CD14-positive monocyte (primary cell): ENCODE data around the gene CDH4. TPM values are rescaled to one million over a fixed set of nuclear protein-coding genes. Genes with fewer than 3 reads are reported as not detected.
A peak's percentile ranks its signal among the peaks of the same experiment; 100 is the strongest.
"Not testable (repeated sequence)": the region's sequence is repeated elsewhere in the genome, so short reads cannot be mapped to it uniquely, and the experiment has no call there.

Source experiments
- DNase-seq, 3 donors: peaks; one replicate each; pipeline ENCODE4 v3.0.0-alpha.2; 2011 to 2022
- H2AFZ ChIP-seq: 2 replicates; pipeline ENCODE4 v1.6.0; 2012; ENCODE audit warnings: mild to moderate bottlenecking, low read depth, low read length, inconsistent platforms; ENCODE audit not compliant: insufficient read depth, poor library complexity, severe bottlenecking
- H3K27ac ChIP-seq, 2 donors: 1 replicate in 1 of 2; 2 replicates in 1 of 2; pipeline ENCODE4 v1.5.1; 2012 to 2013; ENCODE audit warnings: low read length in 2 of 2, control low read depth in 1 of 2, inconsistent platforms in 1 of 2, low read depth in 1 of 2, mild to moderate bottlenecking in 1 of 2
- H3K27me3 ChIP-seq, 2 donors: one replicate each; pipeline versions ENCODE4 v1.6.0 to v1.6.1; 2011 to 2013; ENCODE audit warnings: low read length in 2 of 2; ENCODE audit not compliant: control insufficient read depth in 2 of 2, insufficient read depth in 2 of 2
- H3K36me3 ChIP-seq, 2 donors: replicated peaks in 1 of 2; 1 replicate in 1 of 2; 2 replicates in 1 of 2; pipeline versions ENCODE4 v1.5.1 to v1.6.1; 2012 to 2013; ENCODE audit warnings: low read length in 2 of 2, control low read depth in 1 of 2, inconsistent platforms in 1 of 2, mild to moderate bottlenecking in 1 of 2; ENCODE audit not compliant: insufficient read depth in 2 of 2, control insufficient read depth in 1 of 2
- H3K4me1 ChIP-seq, 2 donors: 1 replicate in 1 of 2; 2 replicates in 1 of 2; pipeline versions ENCODE4 v1.5.1 to v1.6.1; 2012 to 2013; ENCODE audit warnings: low read length in 2 of 2, control low read depth in 1 of 2, inconsistent platforms in 1 of 2, mild to moderate bottlenecking in 1 of 2, moderate library complexity in 1 of 2; ENCODE audit not compliant: insufficient read depth in 2 of 2, control insufficient read depth in 1 of 2
- H3K4me2 ChIP-seq: replicated peaks from 2 replicates; pipeline ENCODE3; 2012; ENCODE audit warnings: low read length, moderate library complexity, mild to moderate bottlenecking; ENCODE audit not compliant: poor library complexity, severe bottlenecking; ENCODE audit errors: extremely low read depth
- H3K4me3 ChIP-seq, 3 experiments: fragments of 200-600 bp in 1 of 3; sonication (generic) in 1 of 3; replicated peaks in 1 of 3; 1 replicate in 2 of 3; 2 replicates in 1 of 3; pipeline ENCODE4 v1.5.1; 2011 to 2013; ENCODE audit warnings: low read length in 3 of 3, mild to moderate bottlenecking in 3 of 3, control low read depth in 2 of 3, low read depth in 2 of 3, inconsistent platforms in 1 of 3, moderate library complexity in 1 of 3
- H3K79me2 ChIP-seq: 2 replicates; pipeline ENCODE4 v1.6.0; 2012; ENCODE audit warnings: mild to moderate bottlenecking, control low read depth, inconsistent platforms, low read length, moderate library complexity; ENCODE audit not compliant: insufficient read depth
- H3K9ac ChIP-seq: 2 replicates; pipeline ENCODE4 v1.6.0; 2017; ENCODE audit warnings: low read length, mild to moderate bottlenecking; ENCODE audit not compliant: insufficient read depth, poor library complexity, severe bottlenecking
- H3K9me3 ChIP-seq, 2 donors: replicated peaks in 1 of 2; 1 replicate in 1 of 2; 2 replicates in 1 of 2; pipeline versions ENCODE4 v1.5.1 to v1.6.1; 2012 to 2013; ENCODE audit warnings: low read length in 2 of 2, control low read depth in 1 of 2; ENCODE audit not compliant: control insufficient read depth in 1 of 2, insufficient read depth in 1 of 2
- H4K20me1 ChIP-seq: 2 replicates; pipeline ENCODE4 v1.6.0; 2012; ENCODE audit warnings: mild to moderate bottlenecking, low read length, control low read depth, moderate library complexity; ENCODE audit not compliant: insufficient read depth
- H3K27ac Mint-ChIP-seq, 7 donors: one replicate each; pipeline ENCODE4 v1.8.0; 2020; ENCODE audit warnings: mild to moderate bottlenecking in 7 of 7, mixed read lengths in 7 of 7, moderate library complexity in 6 of 7, inconsistent platforms in 2 of 7
- H3K27me3 Mint-ChIP-seq, 3 donors: one replicate each; pipeline ENCODE4 v1.8.0; 2021 to 2022; ENCODE audit warnings: low read depth in 3 of 3, mild to moderate bottlenecking in 3 of 3, mixed read lengths in 3 of 3, moderate library complexity in 3 of 3, inconsistent platforms in 1 of 3
- H3K36me3 Mint-ChIP-seq, 2 donors: one replicate each; pipeline ENCODE4 v1.8.0; 2020; ENCODE audit warnings: mixed read lengths in 2 of 2, inconsistent platforms in 1 of 2, mild to moderate bottlenecking in 1 of 2
- H3K4me1 Mint-ChIP-seq: one replicate; pipeline ENCODE4 v1.8.0; 2020; ENCODE audit warnings: mild to moderate bottlenecking, mixed read lengths
- H3K4me3 Mint-ChIP-seq, 2 donors: one replicate each; pipeline ENCODE4 v1.8.0; 2020; ENCODE audit warnings: mild to moderate bottlenecking in 2 of 2, mixed read lengths in 2 of 2, moderate library complexity in 1 of 2
- H3K9me3 Mint-ChIP-seq, 7 donors: one replicate each; pipeline ENCODE4 v1.8.0; 2020 to 2022; ENCODE audit warnings: mixed read lengths in 7 of 7, mild to moderate bottlenecking in 6 of 7, moderate library complexity in 6 of 7, inconsistent platforms in 2 of 7
- WGBS: methylation state at CpG from one replicate; pipeline ENCODE4 v1.1.5; 2013; ENCODE audit warnings: missing lambda C conversion rate; ENCODE audit not compliant: insufficient coverage; 5-methylcytosine and 5-hydroxymethylcytosine counted together
- intact Hi-C, 2 donors: fragments of 100-400 bp; cut with micrococcal nuclease; formaldehyde crosslinking; loops; one replicate each; pipeline versions ENCODE4 v1.15.0 to v1.15.1; 2023
- polyA plus RNA-seq, 3 donors: library from polyadenylated mRNA; depleted of rRNA in 1 of 3; unstranded in 2 of 3; stranded (reverse) in 1 of 3; fragments of 300-500 nt in 2 of 3; fragments of >200 nt in 1 of 3; fragmentation: Illumina TruSeq in 2 of 3; gene quantifications; 1 replicate in 2 of 3; 2 replicates in 1 of 3; pipeline ENCODE4 v1.2.3, GENCODE V29; 2012 to 2021
- TF ChIP-seq, protein P1 (sequence below): fragments of 200-600 bp; IDR thresholded peaks from one replicate; pipeline ENCODE4 v1.8.0; 2022; ENCODE audit warnings: antibody characterized with exemption, mild to moderate bottlenecking

CDH4 gene
- polyA plus RNA-seq, 3 donors: not detected

DNA sequence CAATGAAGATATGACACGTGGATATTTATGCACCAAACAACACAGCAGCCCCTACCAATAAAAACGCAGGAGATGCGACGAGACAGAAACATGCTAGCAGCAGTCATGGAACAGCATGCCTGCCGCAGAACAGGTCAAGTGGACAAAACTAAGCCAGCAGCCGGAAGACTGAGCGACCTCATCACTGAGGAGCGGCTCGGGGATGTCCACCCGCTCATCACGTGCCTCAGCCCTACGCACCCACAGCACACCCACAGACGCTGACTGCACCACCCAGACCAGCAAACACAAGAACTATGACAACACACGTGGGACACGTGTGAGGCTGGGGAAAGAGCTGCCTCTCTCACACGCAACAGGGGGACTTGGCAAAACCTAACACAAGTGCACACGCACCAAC is 731.9 kb downstream of the CDH4 start:
- H3K4me1 Mint-ChIP-seq: peaks cover 15% of the 10 kb centered on the region
- peaks cover 47 to 72% of the 10 kb centered on the region in 2 donors for H3K36me3 Mint-ChIP-seq
- H3K4me3 Mint-ChIP-seq: no peak overlapping the region
- Histone ChIP-seq H3K4me2 (no peak overlapping the region), H3K27me3 (no peaks in the 10 kb centered on the region), H3K27ac (peak overlapping the region; percentile 33 to 69), H4K20me1 (peaks cover 7% of the 10 kb centered on the region), H3K4me1 (peaks cover 5 to 12% of the 10 kb centered on the region in 2 donors), H3K36me3 (peaks cover 28 to 53% of the 10 kb centered on the region in 2 donors), H2AFZ (no peak overlapping the region), H3K4me3 (no peak overlapping the region), H3K79me2 (no peaks in the 10 kb centered on the region), H3K9me3 (peaks cover 2 to 28% of the 10 kb centered on the region in 2 donors), H3K9ac (no peak overlapping the region)
- peaks cover 2 to 11% (median 10%) of the 10 kb centered on the region in 7 donors for H3K9me3 Mint-ChIP-seq
- WGBS: 90% methylated on average over 13 of the region's 17 CpGs
- DNase-seq: no peak
- H3K27me3 Mint-ChIP-seq: peaks cover 0 to 2% (median 1%) of the 10 kb centered on the region in 3 donors
- intact Hi-C loops: no loop called here
- TF ChIP-seq, protein P1, sequence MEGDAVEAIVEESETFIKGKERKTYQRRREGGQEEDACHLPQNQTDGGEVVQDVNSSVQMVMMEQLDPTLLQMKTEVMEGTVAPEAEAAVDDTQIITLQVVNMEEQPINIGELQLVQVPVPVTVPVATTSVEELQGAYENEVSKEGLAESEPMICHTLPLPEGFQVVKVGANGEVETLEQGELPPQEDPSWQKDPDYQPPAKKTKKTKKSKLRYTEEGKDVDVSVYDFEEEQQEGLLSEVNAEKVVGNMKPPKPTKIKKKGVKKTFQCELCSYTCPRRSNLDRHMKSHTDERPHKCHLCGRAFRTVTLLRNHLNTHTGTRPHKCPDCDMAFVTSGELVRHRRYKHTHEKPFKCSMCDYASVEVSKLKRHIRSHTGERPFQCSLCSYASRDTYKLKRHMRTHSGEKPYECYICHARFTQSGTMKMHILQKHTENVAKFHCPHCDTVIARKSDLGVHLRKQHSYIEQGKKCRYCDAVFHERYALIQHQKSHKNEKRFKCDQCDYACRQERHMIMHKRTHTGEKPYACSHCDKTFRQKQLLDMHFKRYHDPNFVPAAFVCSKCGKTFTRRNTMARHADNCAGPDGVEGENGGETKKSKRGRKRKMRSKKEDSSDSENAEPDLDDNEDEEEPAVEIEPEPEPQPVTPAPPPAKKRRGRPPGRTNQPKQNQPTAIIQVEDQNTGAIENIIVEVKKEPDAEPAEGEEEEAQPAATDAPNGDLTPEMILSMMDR: no peak
- H3K27ac Mint-ChIP-seq: peak overlapping the region in 6 of 7 donors; percentile 37 to 91 (median 76)

DNA sequence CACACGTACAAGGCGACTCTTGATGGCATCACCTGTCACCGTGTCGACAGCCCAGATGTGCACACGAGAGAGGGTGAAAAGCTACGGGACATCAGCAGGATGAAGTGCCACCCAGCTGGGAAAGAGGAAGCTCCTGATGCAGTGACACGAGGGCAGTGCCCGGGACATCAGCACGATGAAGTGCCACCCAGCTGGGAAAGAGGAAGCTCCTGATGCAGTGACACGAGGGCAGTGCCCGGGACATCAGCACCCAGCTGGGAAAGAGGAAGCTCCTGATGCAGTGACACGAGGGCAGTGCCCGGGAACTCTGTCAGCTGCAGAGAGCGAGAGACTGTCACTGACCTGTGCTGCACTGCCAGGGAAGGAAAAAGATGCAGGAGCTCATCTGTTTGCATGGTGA is 732.4 kb downstream of the CDH4 start:
- H4K20me1 ChIP-seq, H3K27me3 ChIP-seq, H3K4me2 ChIP-seq, H3K4me3 Mint-ChIP-seq, H3K27me3 Mint-ChIP-seq, H3K9ac ChIP-seq, H2AFZ ChIP-seq, intact Hi-C loops, H3K4me3 ChIP-seq, H3K79me2 ChIP-seq: not testable (repeated sequence)
- Mint-ChIP-seq H3K36me3 (peaks cover 48 to 74% of the 10 kb centered on the region in 2 donors), H3K4me1 (peaks cover 15% of the 10 kb centered on the region), H3K9me3 (peaks cover 2 to 11% (median 8%) of the 10 kb centered on the region in 7 donors), H3K27ac (peak overlapping the region; percentile 75 to 93 (median 82))
- peak; percentile 30 to 71 (median 52) for DNase-seq
- peak overlapping the region; percentile 33 to 69 for H3K27ac ChIP-seq
- H3K9me3 ChIP-seq: peaks cover 0 to 23% of the 10 kb centered on the region in 2 donors
- peaks cover 30 to 52% of the 10 kb centered on the region in 2 donors for H3K36me3 ChIP-seq
- 34% methylated on average over 14 of the region's 14 CpGs for WGBS
- H3K4me1 ChIP-seq: peaks cover 5 to 12% of the 10 kb centered on the region in 2 donors
